SK-N-SH treated with all-trans-retinoic acid at 6 μM for 48 hours (cell line): ENCODE measurements around the gene CEACAM5.

Experiments used
- ARNTL ChIP-seq: fragments of 450-650 bp; formaldehyde crosslinking; IDR thresholded peaks from 2 replicates; pipeline ENCODE4 v1.5.0; 2020; ENCODE audit warnings: low read depth, mild to moderate bottlenecking, moderate library complexity, borderline replicate concordance
- BACH2 ChIP-seq: fragments of 250-450 bp; sonication (Bioruptor Pico); IDR thresholded peaks from 2 replicates; pipeline ENCODE4 v1.9.0; 2021; ENCODE audit warnings: mild to moderate bottlenecking, borderline replicate concordance
- CREB5 ChIP-seq: fragments of 250-450 bp; sonication (Bioruptor Pico); IDR thresholded peaks from 2 replicates; pipeline ENCODE4 v1.5.1; 2020; ENCODE audit warnings: low read depth, mild to moderate bottlenecking, moderate library complexity
- CSDC2 ChIP-seq: fragments of 250-450 bp; sonication (Bioruptor Pico); IDR thresholded peaks from 2 replicates; pipeline ENCODE4 v1.5.0; 2020; ENCODE audit warnings: mild to moderate bottlenecking, moderate library complexity
- CSRNP3 ChIP-seq: fragments of 250-450 bp; sonication (Bioruptor Pico); IDR thresholded peaks from 2 replicates; pipeline ENCODE4 v1.5.1; 2021; ENCODE audit warnings: mild to moderate bottlenecking, moderate library complexity
- PATZ1 ChIP-seq: fragments of 250-450 bp; sonication (Bioruptor Pico); IDR thresholded peaks from 2 replicates; pipeline ENCODE4 v1.8.0; 2020; ENCODE audit warnings: mild to moderate bottlenecking, moderate library complexity, borderline replicate concordance
- POU6F1 ChIP-seq: fragments of 250-450 bp; sonication (Bioruptor Pico); IDR thresholded peaks from 2 replicates; pipeline ENCODE4 v1.8.0; 2021; ENCODE audit warnings: low read depth, mild to moderate bottlenecking, moderate library complexity, borderline replicate concordance
- PPARA ChIP-seq: fragments of 250-450 bp; sonication (Bioruptor Pico); IDR thresholded peaks from 2 replicates; pipeline ENCODE4 v1.5.0; 2020; ENCODE audit warnings: mild to moderate bottlenecking, borderline replicate concordance
- RARB ChIP-seq: fragments of 250-450 bp; sonication (Bioruptor Pico); IDR thresholded peaks from 2 replicates; pipeline ENCODE4 v1.8.0; 2021; ENCODE audit warnings: mild to moderate bottlenecking, moderate library complexity
- SNAI2 ChIP-seq: fragments of 250-450 bp; sonication (Bioruptor Pico); IDR thresholded peaks from 2 replicates; pipeline ENCODE4 v1.5.0; 2020; ENCODE audit warnings: mild to moderate bottlenecking, moderate library complexity
- TSHZ2 ChIP-seq: fragments of 250-450 bp; sonication (Bioruptor Pico); IDR thresholded peaks from 2 replicates; pipeline ENCODE4 v1.5.0; 2020; ENCODE audit warnings: mild to moderate bottlenecking, moderate library complexity
- ZFP3 ChIP-seq: fragments of 250-450 bp; sonication (Bioruptor Pico); IDR thresholded peaks from 2 replicates; pipeline ENCODE4 v1.5.0; 2020; ENCODE audit warnings: mild to moderate bottlenecking, moderate library complexity
- ZFP30 ChIP-seq: fragments of 450-650 bp; formaldehyde crosslinking; IDR thresholded peaks from 2 replicates; pipeline ENCODE4 v1.5.0; 2022; ENCODE audit warnings: mild to moderate bottlenecking, moderate library complexity
- ZNF8 ChIP-seq: fragments of 450-650 bp; formaldehyde crosslinking; IDR thresholded peaks from 2 replicates; pipeline ENCODE4 v1.5.0; 2020; ENCODE audit warnings: mild to moderate bottlenecking, moderate library complexity

- no peak for TF ChIP-seq ZFP30 (CRISPR knock-in tag)
- TF ChIP-seq POU6F1 (CRISPR knock-in tag): no peak
- no peak for TF ChIP-seq SNAI2
- no peak for TF ChIP-seq PATZ1
- TF ChIP-seq ZFP3 (CRISPR knock-in tag): no peak
- TF ChIP-seq RARB (CRISPR knock-in tag): no peak
- no peak for TF ChIP-seq ZNF8 (CRISPR knock-in tag)
- no peak for TF ChIP-seq CREB5 (CRISPR knock-in tag)
- no peak for TF ChIP-seq CSDC2 (CRISPR knock-in tag)
- TF ChIP-seq BACH2 (CRISPR knock-in tag): no peak
- no peak for TF ChIP-seq ARNTL (CRISPR knock-in tag)
- no peak for TF ChIP-seq PPARA
- TF ChIP-seq CSRNP3 (CRISPR knock-in tag): no peak
- TF ChIP-seq TSHZ2 (CRISPR knock-in tag): no peak
Measured at GRCh38 chr19:41687419-41687818, 21.0 kb upstream of the CEACAM5 start.
